GM10266 (cell line): ENCODE measurements around the gene ZNF286A.
"Not testable (repeated sequence)": the region's sequence is repeated elsewhere in the genome, so short reads cannot be mapped to it uniquely, and the experiment has no call there.

ENCODE experiments used
- DNase-seq: peaks from one replicate; pipeline ENCODE4 v3.0.0; 2012; ENCODE audit errors: extremely low spot score
- CTCF ChIP-seq: IDR thresholded peaks from 2 replicates; pipeline ENCODE4 v1.5.1; 2012; ENCODE audit warnings: mild to moderate bottlenecking, low read depth; ENCODE audit not compliant: control insufficient read depth, insufficient read depth; ENCODE audit errors: missing control alignments

ZNF286A gene

GRCh38 chr17:15687494-15687893, 12.1 kb upstream of the ZNF286A start:
- DNase-seq = not testable (repeated sequence)

GRCh38 chr17:15698967-15699366, 585 bp upstream of the ZNF286A start:
- not testable (repeated sequence) for DNase-seq

GRCh38 chr17:15699937-15700336, 385 bp downstream of the ZNF286A start:
- not testable (repeated sequence) for DNase-seq

GRCh38 chr17:15704239-15704638, 4.7 kb downstream of the ZNF286A start:
- not testable (repeated sequence) for DNase-seq

GRCh38 chr17:15704813-15705212, 5.3 kb downstream of the ZNF286A start:
- DNase-seq = not testable (repeated sequence)

- not testable (repeated sequence) for DNase-seq
These were observed 9.3 kb downstream of the ZNF286A start for GRCh38 chr17:15708879-15709278.

- not testable (repeated sequence) for DNase-seq
These were observed 17.3 kb downstream of the ZNF286A start for GRCh38 chr17:15716601-15717563.

- DNase-seq = not testable (repeated sequence)
These were observed 31.0 kb downstream of the ZNF286A start for GRCh38 chr17:15730535-15730934.

- DNase-seq = not testable (repeated sequence)
These were observed 32.3 kb downstream of the ZNF286A start, which contains the start of gene TBC1D26 for GRCh38 chr17:15731900-15732299. Gene TBC1D26, plus strand, starts transcription at chr17:15732283. Its CDS starts 3,066 bp downstream, at chr17:15735349.

GRCh38 chr17:15733174-15733789, 33.7 kb downstream of the ZNF286A start:
- DNase-seq = not testable (repeated sequence)

- DNase-seq = not testable (repeated sequence)
These were observed 37.0 kb downstream of the ZNF286A start for GRCh38 chr17:15736578-15736977.

GRCh38 chr17:15738066-15738465, 38.5 kb downstream of the ZNF286A start:
- TF ChIP-seq CTCF = no peak
- no peak for DNase-seq

- not testable (repeated sequence) for DNase-seq
These were observed 39.7 kb downstream of the ZNF286A start for GRCh38 chr17:15739259-15739658.

- DNase-seq = not testable (repeated sequence)
These were observed 40.5 kb downstream of the ZNF286A start for GRCh38 chr17:15740041-15740440.

GRCh38 chr17:15740570-15741120, 41.1 kb downstream of the ZNF286A start:
- DNase-seq = no peak
- TF ChIP-seq CTCF = no peak
